HepG2 (cell line): ENCODE measurements around the gene DPAGT1. TPM values are rescaled to one million over a fixed set of nuclear protein-coding genes. Genes with fewer than 3 reads are reported as not detected.

ENCODE experiments used
- CBX1 ChIP-seq: IDR thresholded peaks from one replicate; pipeline ENCODE4 v1.6.1; 2016; ENCODE audit warnings: antibody characterized with exemption, low read depth
- HMGA1 ChIP-seq: sonication (generic); formaldehyde crosslinking; conservative IDR thresholded peaks from 2 replicates; pipeline ENCODE4 v1.4.0; 2020; ENCODE audit warnings: missing genetic modification reagents
- PITX1 ChIP-seq: sonication (generic); formaldehyde crosslinking; IDR thresholded peaks from 2 replicates; pipeline ENCODE4 v1.5.1; 2020; ENCODE audit warnings: mild to moderate bottlenecking, missing genetic modification reagents
- SNAI1 ChIP-seq: sonication (generic); formaldehyde crosslinking; IDR thresholded peaks from 2 replicates; pipeline ENCODE4 v1.5.0; 2020; ENCODE audit warnings: mild to moderate bottlenecking, missing genetic modification reagents, borderline replicate concordance
- polyA plus RNA-seq, 8 experiments: library from polyadenylated mRNA; depleted of rRNA in 3 of 8; stranded (reverse) in 7 of 8; unstranded in 1 of 8; fragments of >200 nt; fragmentation: Illumina TruSeq in 4 of 8; extraction: Trizol in 4 of 8; gene quantifications; 2 replicates each; pipeline versions ENCODE4 v1.2.1 to v1.2.3, GENCODE V29; 2011 to 2016; ENCODE audit warnings: low read depth in 4 of 8, missing spikeins in 1 of 8, mixed read lengths in 1 of 8; ENCODE audit not compliant: insufficient read depth in 1 of 8
- total RNA-seq, 5 experiments: library from RNA; depleted of rRNA; stranded (reverse); fragments of >200 nt; fragmentation: Illumina TruSeq; extraction: Trizol; gene quantifications; 2 replicates each; pipeline ENCODE4 v1.2.3, GENCODE V29; 2016; ENCODE audit warnings: low read depth in 1 of 5
- TF ChIP-seq, protein P1 (sequence below): sonication (generic); formaldehyde crosslinking; IDR thresholded peaks from 2 replicates; pipeline ENCODE4 v1.4.0; 2020; ENCODE audit warnings: mild to moderate bottlenecking, missing genetic modification reagents, borderline replicate concordance
- TF ChIP-seq, protein P2 (sequence below): IDR thresholded peaks from 2 replicates; pipeline ENCODE4 v1.6.1; 2016; ENCODE audit warnings: low read depth
- TF ChIP-seq, protein P3 (sequence below), 2 experiments: sonication (generic) in 1 of 2; formaldehyde crosslinking in 1 of 2; IDR thresholded peaks; 2 replicates each; pipeline versions ENCODE4 v1.5.1 to v1.6.1; 2011 to 2020; ENCODE audit warnings: borderline replicate concordance in 1 of 2, low read depth in 1 of 2, low read length in 1 of 2, mild to moderate bottlenecking in 1 of 2, missing genetic modification reagents in 1 of 2, moderate library complexity in 1 of 2
- TF ChIP-seq, protein P4 (sequence below): IDR thresholded peaks from 2 replicates; pipeline ENCODE4 v1.6.1; 2018; ENCODE audit warnings: missing genetic modification reagents
- TF ChIP-seq, protein P5 (sequence below), 2 experiments: fragments of 450-650 bp in 1 of 2; sonication (generic) in 1 of 2; formaldehyde crosslinking; IDR thresholded peaks; 2 replicates each; pipeline versions ENCODE4 v1.5.0 to v1.8.0; 2020 to 2022; ENCODE audit warnings: mild to moderate bottlenecking in 1 of 2, missing genetic modification reagents in 1 of 2
- TF ChIP-seq, protein P6 (sequence below): sonication (generic); formaldehyde crosslinking; IDR thresholded peaks from 2 replicates; pipeline ENCODE4 v1.4.0; 2020; ENCODE audit warnings: missing genetic modification reagents, borderline replicate concordance

The DPAGT1 gene
- total and polyA plus RNA-seq, 2 of the 13 experiments (the other 11 are each of a cell fraction or from before 2014, with no cell fraction given): 37.6 to 70.7 TPM

DNA sequence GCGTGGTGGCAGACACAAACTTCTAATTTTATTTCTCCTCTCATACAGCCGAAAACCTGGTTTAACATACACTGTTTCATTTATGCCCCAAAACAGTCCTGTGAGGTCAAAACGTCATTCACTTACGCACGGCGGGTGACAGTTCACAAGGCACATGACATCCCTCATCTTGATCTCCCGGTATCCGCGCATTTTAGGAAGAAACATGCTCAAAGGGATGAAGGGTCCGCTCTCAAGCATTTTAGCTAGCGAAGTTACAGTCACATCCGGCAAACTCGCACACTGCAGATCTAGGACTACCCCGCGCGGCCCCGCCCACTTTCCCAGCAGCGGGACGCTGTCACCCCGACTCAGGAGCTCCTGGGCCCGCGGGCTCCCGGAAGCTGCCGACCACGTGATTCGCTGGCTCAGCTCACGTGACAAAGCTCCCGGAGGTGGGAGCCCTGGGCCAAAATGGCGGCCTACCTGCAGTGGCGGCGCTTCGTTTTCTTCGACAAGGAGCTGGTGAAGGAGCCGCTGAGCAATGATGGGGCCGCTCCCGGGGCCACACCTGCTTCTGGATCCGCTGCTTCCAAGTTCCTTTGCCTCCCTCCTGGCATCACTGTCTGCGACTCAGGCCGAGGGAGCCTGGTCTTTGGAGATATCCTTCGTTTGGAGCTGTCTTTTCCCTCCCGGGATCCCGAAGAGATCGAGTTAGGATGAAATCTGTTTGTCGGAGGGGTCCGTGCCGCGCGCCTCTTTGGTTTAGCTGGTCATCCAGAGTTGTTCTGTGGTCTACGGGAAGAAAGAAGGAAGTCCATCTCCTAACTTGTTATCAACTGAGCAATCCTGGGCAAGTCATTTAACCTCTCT lies 34.1 kb downstream of the DPAGT1 start, which contains the start of gene VPS11 (continued):
- TF ChIP-seq, protein P1, sequence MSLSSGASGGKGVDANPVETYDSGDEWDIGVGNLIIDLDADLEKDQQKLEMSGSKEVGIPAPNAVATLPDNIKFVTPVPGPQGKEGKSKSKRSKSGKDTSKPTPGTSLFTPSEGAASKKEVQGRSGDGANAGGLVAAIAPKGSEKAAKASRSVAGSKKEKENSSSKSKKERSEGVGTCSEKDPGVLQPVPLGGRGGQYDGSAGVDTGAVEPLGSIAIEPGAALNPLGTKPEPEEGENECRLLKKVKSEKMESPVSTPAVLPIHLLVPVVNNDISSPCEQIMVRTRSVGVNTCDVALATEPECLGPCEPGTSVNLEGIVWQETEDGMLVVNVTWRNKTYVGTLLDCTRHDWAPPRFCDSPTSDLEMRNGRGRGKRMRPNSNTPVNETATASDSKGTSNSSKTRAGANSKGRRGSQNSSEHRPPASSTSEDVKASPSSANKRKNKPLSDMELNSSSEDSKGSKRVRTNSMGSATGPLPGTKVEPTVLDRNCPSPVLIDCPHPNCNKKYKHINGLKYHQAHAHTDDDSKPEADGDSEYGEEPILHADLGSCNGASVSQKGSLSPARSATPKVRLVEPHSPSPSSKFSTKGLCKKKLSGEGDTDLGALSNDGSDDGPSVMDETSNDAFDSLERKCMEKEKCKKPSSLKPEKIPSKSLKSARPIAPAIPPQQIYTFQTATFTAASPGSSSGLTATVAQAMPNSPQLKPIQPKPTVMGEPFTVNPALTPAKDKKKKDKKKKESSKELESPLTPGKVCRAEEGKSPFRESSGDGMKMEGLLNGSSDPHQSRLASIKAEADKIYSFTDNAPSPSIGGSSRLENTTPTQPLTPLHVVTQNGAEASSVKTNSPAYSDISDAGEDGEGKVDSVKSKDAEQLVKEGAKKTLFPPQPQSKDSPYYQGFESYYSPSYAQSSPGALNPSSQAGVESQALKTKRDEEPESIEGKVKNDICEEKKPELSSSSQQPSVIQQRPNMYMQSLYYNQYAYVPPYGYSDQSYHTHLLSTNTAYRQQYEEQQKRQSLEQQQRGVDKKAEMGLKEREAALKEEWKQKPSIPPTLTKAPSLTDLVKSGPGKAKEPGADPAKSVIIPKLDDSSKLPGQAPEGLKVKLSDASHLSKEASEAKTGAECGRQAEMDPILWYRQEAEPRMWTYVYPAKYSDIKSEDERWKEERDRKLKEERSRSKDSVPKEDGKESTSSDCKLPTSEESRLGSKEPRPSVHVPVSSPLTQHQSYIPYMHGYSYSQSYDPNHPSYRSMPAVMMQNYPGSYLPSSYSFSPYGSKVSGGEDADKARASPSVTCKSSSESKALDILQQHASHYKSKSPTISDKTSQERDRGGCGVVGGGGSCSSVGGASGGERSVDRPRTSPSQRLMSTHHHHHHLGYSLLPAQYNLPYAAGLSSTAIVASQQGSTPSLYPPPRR (CRISPR knock-in tag): no peak
- peak; percentile 69 for TF ChIP-seq CBX1
- TF ChIP-seq, protein P2, sequence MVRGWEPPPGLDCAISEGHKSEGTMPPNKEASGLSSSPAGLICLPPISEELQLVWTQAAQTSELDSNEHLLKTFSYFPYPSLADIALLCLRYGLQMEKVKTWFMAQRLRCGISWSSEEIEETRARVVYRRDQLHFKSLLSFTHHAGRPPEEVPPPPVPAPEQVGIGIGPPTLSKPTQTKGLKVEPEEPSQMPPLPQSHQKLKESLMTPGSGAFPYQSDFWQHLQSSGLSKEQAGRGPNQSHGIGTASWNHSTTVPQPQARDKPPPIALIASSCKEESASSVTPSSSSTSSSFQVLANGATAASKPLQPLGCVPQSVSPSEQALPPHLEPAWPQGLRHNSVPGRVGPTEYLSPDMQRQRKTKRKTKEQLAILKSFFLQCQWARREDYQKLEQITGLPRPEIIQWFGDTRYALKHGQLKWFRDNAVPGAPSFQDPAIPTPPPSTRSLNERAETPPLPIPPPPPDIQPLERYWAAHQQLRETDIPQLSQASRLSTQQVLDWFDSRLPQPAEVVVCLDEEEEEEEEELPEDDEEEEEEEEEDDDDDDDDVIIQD: 0 out of 2 replicates have a peak, but pooled peaks have one; percentile 48
- TF ChIP-seq HMGA1 (CRISPR knock-in tag): no peak
- TF ChIP-seq, protein P3, sequence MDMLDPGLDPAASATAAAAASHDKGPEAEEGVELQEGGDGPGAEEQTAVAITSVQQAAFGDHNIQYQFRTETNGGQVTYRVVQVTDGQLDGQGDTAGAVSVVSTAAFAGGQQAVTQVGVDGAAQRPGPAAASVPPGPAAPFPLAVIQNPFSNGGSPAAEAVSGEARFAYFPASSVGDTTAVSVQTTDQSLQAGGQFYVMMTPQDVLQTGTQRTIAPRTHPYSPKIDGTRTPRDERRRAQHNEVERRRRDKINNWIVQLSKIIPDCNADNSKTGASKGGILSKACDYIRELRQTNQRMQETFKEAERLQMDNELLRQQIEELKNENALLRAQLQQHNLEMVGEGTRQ (IDR thresholded peaks at IDR 0.05; ENCODE audit: low read depth, low read length): peak; percentile 98
- TF ChIP-seq, protein P3 (CRISPR knock-in tag; IDR thresholded peaks at IDR 0.05; ENCODE audit: borderline replicate concordance): peak; percentile 99; the same call in 1 of the 2 replicates
- TF ChIP-seq, protein P4, sequence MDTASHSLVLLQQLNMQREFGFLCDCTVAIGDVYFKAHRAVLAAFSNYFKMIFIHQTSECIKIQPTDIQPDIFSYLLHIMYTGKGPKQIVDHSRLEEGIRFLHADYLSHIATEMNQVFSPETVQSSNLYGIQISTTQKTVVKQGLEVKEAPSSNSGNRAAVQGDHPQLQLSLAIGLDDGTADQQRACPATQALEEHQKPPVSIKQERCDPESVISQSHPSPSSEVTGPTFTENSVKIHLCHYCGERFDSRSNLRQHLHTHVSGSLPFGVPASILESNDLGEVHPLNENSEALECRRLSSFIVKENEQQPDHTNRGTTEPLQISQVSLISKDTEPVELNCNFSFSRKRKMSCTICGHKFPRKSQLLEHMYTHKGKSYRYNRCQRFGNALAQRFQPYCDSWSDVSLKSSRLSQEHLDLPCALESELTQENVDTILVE (CRISPR knock-in tag): peak; percentile 92
- peak; percentile 57; the same call in 1 of the 2 replicates for TF ChIP-seq SNAI1 (CRISPR knock-in tag)
- TF ChIP-seq, protein P5, sequence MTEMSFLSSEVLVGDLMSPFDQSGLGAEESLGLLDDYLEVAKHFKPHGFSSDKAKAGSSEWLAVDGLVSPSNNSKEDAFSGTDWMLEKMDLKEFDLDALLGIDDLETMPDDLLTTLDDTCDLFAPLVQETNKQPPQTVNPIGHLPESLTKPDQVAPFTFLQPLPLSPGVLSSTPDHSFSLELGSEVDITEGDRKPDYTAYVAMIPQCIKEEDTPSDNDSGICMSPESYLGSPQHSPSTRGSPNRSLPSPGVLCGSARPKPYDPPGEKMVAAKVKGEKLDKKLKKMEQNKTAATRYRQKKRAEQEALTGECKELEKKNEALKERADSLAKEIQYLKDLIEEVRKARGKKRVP (CRISPR knock-in tag; IDR thresholded peaks at IDR 0.05): 0 out of 4 replicates have a peak, but pooled peaks of 1 of the 2 experiments have one; percentile 12
- TF ChIP-seq, protein P6, sequence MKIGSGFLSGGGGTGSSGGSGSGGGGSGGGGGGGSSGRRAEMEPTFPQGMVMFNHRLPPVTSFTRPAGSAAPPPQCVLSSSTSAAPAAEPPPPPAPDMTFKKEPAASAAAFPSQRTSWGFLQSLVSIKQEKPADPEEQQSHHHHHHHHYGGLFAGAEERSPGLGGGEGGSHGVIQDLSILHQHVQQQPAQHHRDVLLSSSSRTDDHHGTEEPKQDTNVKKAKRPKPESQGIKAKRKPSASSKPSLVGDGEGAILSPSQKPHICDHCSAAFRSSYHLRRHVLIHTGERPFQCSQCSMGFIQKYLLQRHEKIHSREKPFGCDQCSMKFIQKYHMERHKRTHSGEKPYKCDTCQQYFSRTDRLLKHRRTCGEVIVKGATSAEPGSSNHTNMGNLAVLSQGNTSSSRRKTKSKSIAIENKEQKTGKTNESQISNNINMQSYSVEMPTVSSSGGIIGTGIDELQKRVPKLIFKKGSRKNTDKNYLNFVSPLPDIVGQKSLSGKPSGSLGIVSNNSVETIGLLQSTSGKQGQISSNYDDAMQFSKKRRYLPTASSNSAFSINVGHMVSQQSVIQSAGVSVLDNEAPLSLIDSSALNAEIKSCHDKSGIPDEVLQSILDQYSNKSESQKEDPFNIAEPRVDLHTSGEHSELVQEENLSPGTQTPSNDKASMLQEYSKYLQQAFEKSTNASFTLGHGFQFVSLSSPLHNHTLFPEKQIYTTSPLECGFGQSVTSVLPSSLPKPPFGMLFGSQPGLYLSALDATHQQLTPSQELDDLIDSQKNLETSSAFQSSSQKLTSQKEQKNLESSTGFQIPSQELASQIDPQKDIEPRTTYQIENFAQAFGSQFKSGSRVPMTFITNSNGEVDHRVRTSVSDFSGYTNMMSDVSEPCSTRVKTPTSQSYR (CRISPR knock-in tag): 0 out of 2 replicates have a peak, but pooled peaks have one; percentile 29
- peak; percentile 62; the same call in 1 of the 2 replicates for TF ChIP-seq PITX1 (CRISPR knock-in tag)
